Breast epithelium (tissue), 3 donors: ENCODE measurements around the gene WDR62.

Source experiments
- CTCF ChIP-seq, 3 donors: fragments of 450-650 bp; IDR thresholded peaks; one replicate each; pipeline ENCODE4 v1.5.1; 2016 to 2017; ENCODE audit warnings: antibody characterized with exemption in 3 of 3, mild to moderate bottlenecking in 3 of 3, moderate library complexity in 3 of 3
- POLR2A ChIP-seq: fragments of 450-650 bp; IDR thresholded peaks from one replicate; pipeline ENCODE4 v1.6.1; 2016; ENCODE audit warnings: antibody characterized with exemption, mild to moderate bottlenecking, moderate library complexity

- peak; percentile 16 to 81 (median 72) for TF ChIP-seq CTCF (IDR thresholded peaks at IDR 0.05)
- TF ChIP-seq POLR2A, result no peak
Measured at GRCh38 chr19:36054119-36054732, 471 bp upstream of the WDR62 start, which contains the start of gene THAP8.
